GM12873 (cell line): ENCODE measurements around the gene TRRAP.

Source experiments
- TF ChIP-seq, protein P1 (sequence below): IDR thresholded peaks from 2 replicates; pipeline ENCODE4 v1.5.1; 2012; ENCODE audit warnings: low read depth, mild to moderate bottlenecking, moderate library complexity, low read length, control low read depth; ENCODE audit not compliant: insufficient read depth; ENCODE audit errors: missing control alignments

TRRAP gene

GRCh38 chr7:98840096-98840495, 38.2 kb upstream of the TRRAP start:
- TF ChIP-seq, protein P1, sequence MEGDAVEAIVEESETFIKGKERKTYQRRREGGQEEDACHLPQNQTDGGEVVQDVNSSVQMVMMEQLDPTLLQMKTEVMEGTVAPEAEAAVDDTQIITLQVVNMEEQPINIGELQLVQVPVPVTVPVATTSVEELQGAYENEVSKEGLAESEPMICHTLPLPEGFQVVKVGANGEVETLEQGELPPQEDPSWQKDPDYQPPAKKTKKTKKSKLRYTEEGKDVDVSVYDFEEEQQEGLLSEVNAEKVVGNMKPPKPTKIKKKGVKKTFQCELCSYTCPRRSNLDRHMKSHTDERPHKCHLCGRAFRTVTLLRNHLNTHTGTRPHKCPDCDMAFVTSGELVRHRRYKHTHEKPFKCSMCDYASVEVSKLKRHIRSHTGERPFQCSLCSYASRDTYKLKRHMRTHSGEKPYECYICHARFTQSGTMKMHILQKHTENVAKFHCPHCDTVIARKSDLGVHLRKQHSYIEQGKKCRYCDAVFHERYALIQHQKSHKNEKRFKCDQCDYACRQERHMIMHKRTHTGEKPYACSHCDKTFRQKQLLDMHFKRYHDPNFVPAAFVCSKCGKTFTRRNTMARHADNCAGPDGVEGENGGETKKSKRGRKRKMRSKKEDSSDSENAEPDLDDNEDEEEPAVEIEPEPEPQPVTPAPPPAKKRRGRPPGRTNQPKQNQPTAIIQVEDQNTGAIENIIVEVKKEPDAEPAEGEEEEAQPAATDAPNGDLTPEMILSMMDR, result no peak

GRCh38 chr7:98840722-98841121, 37.6 kb upstream of the TRRAP start:
- TF ChIP-seq, protein P1, result no peak

DNA sequence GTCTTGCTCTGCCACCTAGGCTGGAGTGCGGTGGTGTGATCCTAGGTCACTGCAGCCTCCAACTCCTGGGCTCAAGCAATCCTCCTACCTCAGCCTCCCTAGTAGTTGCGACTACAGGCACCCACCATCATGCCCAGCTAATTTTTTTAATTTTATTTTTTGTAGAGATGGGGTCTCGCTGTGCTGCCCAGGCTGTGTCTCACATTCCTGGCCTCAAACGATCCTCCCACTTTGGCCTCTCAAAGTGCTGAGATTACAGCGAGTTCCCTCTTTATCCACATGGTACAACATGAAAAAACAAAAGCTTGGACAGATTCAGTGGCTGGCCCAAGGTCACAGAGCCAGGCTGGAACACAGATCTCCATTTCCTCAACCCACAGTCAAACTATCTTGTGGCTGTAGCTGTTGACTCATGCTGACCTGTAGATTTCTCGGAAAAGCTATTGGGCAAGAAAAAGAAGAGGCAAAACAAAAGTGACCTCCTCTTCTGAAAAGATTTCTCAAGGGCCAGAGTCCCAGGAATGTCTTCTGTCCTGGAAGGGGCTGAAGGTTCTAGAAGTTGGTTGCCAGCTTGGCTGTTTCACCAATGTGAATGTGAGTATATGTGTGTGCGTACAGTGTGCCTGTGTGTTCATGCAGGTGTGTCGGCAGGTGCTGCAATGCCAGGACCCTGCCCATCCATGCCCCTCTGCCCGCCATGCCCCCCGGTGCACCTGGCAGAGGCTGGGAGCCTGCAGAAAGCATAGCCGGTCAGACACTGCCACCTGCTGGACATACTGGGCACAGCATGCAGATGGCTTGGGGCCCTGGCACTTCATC, 36.9 kb upstream of the TRRAP start:
- TF ChIP-seq, protein P1, result peak; percentile 98

DNA sequence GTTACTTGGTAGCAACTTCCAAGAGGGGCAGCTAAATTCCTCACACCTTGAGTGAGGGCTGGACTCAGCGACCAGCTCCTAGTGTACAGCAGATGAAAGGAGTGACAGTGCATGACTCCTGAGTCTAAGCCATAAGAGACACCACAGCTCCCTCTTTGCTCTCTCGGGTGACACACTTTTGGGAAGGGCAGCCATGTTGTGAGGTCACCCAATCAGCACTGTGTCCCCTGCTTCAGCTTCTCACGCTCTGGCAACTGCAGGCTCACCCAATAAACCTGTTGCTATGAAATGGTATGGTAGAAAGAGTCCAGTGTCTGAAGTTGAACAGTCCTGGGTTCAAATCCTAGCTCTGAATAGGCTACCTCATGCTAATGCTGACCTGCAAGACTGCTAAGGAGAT, 29.4 kb upstream of the TRRAP start:
- TF ChIP-seq, protein P1, result no peak

GRCh38 chr7:98852826-98853225, 25.5 kb upstream of the TRRAP start:
- TF ChIP-seq, protein P1, result no peak

DNA sequence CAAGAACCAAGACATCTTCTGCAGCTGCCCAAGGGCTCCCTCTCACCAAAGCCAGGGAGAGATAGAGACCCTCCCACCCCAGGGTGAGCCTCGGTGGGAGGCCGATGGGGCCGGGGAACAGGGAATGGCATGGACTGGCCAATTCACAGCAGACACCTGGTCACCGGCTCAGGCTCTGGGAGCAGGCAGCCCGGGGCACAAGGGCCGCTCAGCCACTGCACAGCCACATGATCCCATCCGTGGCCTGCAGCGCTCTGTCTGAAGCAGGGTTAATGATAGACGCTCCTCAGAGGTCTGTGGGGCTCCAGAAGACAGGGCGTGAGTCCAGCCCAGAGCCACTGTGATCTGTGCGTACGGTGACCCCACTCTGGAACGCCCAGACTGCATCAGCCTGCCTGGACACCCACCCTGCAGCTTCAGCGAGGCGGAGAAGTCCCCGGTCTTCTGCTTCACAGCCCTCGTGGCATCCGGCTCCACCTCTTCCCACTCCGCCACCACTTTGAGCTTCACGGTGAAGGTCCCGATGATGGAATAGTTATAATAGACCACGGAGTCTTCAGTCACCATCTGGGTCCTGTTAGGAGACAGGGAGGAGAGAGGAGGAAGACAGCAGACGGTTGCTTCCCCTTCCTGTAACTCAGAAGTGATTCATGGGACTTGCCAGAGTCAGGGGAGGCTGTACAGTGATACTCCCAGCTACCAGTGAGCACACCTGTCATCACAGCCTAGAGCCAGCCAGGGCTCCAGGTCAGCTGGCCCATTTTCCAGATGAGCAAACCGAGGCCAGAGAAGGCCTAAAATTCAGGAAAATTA, 22.5 kb upstream of the TRRAP start:
- TF ChIP-seq, protein P1, result no peak

DNA sequence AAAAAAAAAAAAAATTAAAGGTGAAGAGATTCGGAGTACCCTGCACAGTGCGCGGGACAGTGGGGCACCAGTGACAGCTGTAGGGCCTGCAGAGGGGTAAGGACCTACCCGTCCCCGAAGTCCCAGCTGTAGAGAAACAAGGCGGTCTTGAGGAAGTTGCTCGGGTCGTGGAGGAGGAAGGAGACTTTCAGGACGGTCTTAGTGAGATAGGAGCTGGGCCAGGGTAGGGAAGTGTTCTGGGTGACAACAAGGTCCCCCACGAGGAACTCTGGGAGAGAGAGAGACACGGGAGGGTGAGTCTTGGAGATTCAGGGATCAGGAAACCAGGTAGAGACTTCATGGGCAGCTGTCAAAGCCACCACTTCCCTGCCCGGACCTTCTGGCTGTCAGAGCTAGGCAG, 18.3 kb upstream of the TRRAP start:
- TF ChIP-seq, protein P1, result no peak
